ENCODE measurements around the gene TANK.
"Not testable (repeated sequence)": the region's sequence is repeated elsewhere in the genome, so short reads cannot be mapped to it uniquely, and the experiment has no call there.

Gene TANK

GRCh38 chr2:161278564-161279229 is 118.5 kb downstream of the TANK start:
- not testable (repeated sequence) for H3K9me3 ChIP-seq (ENCODE audit: low read depth, low read length); H3K36me3 ChIP-seq (ENCODE audit: insufficient read depth, low read length)
- peak overlapping the region; percentile 55 for H3K4me3 ChIP-seq
- peak overlapping the region; percentile 73 for H3K27ac ChIP-seq
- peak; percentile 78 for TF ChIP-seq POLR2AphosphoS5 (IDR thresholded peaks at IDR 0.05; ENCODE audit: borderline replicate concordance, low read depth, low read length)
- H3K9ac ChIP-seq (ENCODE audit: insufficient read length): peak overlapping the region; percentile 46
- DNase-seq (ENCODE audit: low read depth, low spot score): peak; percentile 100

- H3K4me3 ChIP-seq; DNase-seq (ENCODE audit: low read depth, low spot score); H3K36me3 ChIP-seq (ENCODE audit: insufficient read depth, low read length); H3K27ac ChIP-seq; H3K9me3 ChIP-seq (ENCODE audit: low read depth, low read length); H3K9ac ChIP-seq (ENCODE audit: insufficient read length): not testable (repeated sequence)
These were observed 119.1 kb downstream of the TANK start for GRCh38 chr2:161279230-161279815.

- H3K27ac ChIP-seq: peak overlapping the region; percentile 71; the same call in 1 of the 2 replicates
- not testable (repeated sequence) for H3K9me3 ChIP-seq (ENCODE audit: low read depth, low read length); H3K36me3 ChIP-seq (ENCODE audit: insufficient read depth, low read length)
- peak; percentile 75 for DNase-seq (ENCODE audit: low read depth, low spot score)
- H3K4me3 ChIP-seq: peak overlapping the region; percentile 76
- peak; percentile 55; the same call in 1 of the 2 replicates for TF ChIP-seq POLR2AphosphoS5 (IDR thresholded peaks at IDR 0.05; ENCODE audit: borderline replicate concordance, low read depth, low read length)
- H3K9ac ChIP-seq (ENCODE audit: insufficient read length): peak overlapping the region; percentile 54
These were observed 120.7 kb downstream of the TANK start for GRCh38 chr2:161280906-161281323.

- not testable (repeated sequence) for DNase-seq (ENCODE audit: low read depth, low spot score); H3K36me3 ChIP-seq (ENCODE audit: insufficient read depth, low read length); H3K9me3 ChIP-seq (ENCODE audit: low read depth, low read length)
- peak overlapping the region; percentile 58 for H3K9ac ChIP-seq (ENCODE audit: insufficient read length)
- H3K27ac ChIP-seq: peak overlapping the region; percentile 79
- H3K4me3 ChIP-seq: peak overlapping the region; percentile 76
These were observed 121.5 kb downstream of the TANK start for GRCh38 chr2:161281615-161282310.

GRCh38 chr2:161282311-161282644 is 122.0 kb downstream of the TANK start:
- H3K9me3 ChIP-seq (ENCODE audit: low read depth, low read length); DNase-seq (ENCODE audit: low read depth, low spot score); H3K36me3 ChIP-seq (ENCODE audit: insufficient read depth, low read length): not testable (repeated sequence)
- peak overlapping the region; percentile 58 for H3K4me3 ChIP-seq
- H3K27ac ChIP-seq: peak overlapping the region; percentile 79
- H3K9ac ChIP-seq (ENCODE audit: insufficient read length): peak overlapping the region; percentile 58

- peaks cover 4% of the 10 kb centered on the region; the same call in 1 of the 2 replicates for H3K36me3 ChIP-seq (ENCODE audit: insufficient read depth, low read length)
- no peak overlapping the region for H3K4me3 ChIP-seq
- H3K9me3 ChIP-seq (ENCODE audit: low read depth, low read length): no peaks in the 10 kb centered on the region
- DNase-seq (ENCODE audit: low read depth, low spot score): no peak
- TF ChIP-seq POLR2AphosphoS5 (IDR thresholded peaks at IDR 0.05; ENCODE audit: borderline replicate concordance, low read depth, low read length) (no peak), FOXP2 (optimal IDR thresholded peaks at IDR 0.05; ENCODE audit: control extremely low read depth, extremely low read length, insufficient read depth) (no peak), EZH2 (IDR thresholded peaks at IDR 0.05) (no peak)
- H3K27ac ChIP-seq: no peak overlapping the region
- H3K9ac ChIP-seq (ENCODE audit: insufficient read length): no peak overlapping the region
These were observed 123.7 kb downstream of the TANK start for GRCh38 chr2:161283926-161284325.

All from SK-N-MC (cell line).